ENCODE data around the gene HOXA3.

GRCh38 chr7:27148756-27149641, 3.4 kb downstream of the HOXA3 start:
- TF ChIP-seq POLR2A (IDR thresholded peaks at IDR 0.05), result no peak
- no peak for TF ChIP-seq CTCF (IDR thresholded peaks at IDR 0.05)
- no peak for TF ChIP-seq POLR2AphosphoS5 (IDR thresholded peaks at IDR 0.05; ENCODE audit: insufficient read depth in 1 of 2, low read depth in 1 of 2)
